ENCODE measurements around the gene STAC3. TPM values are rescaled to one million over a fixed set of nuclear protein-coding genes. Genes with fewer than 3 reads are reported as not detected.
A peak's percentile ranks its signal among the peaks of the same experiment; 100 is the strongest.

Gene STAC3
- total and polyA plus RNA-seq, 2 of the 13 experiments (the other 11 are each of a cell fraction or from before 2014, with no cell fraction given) = 0.18 to 0.22 TPM

DNA sequence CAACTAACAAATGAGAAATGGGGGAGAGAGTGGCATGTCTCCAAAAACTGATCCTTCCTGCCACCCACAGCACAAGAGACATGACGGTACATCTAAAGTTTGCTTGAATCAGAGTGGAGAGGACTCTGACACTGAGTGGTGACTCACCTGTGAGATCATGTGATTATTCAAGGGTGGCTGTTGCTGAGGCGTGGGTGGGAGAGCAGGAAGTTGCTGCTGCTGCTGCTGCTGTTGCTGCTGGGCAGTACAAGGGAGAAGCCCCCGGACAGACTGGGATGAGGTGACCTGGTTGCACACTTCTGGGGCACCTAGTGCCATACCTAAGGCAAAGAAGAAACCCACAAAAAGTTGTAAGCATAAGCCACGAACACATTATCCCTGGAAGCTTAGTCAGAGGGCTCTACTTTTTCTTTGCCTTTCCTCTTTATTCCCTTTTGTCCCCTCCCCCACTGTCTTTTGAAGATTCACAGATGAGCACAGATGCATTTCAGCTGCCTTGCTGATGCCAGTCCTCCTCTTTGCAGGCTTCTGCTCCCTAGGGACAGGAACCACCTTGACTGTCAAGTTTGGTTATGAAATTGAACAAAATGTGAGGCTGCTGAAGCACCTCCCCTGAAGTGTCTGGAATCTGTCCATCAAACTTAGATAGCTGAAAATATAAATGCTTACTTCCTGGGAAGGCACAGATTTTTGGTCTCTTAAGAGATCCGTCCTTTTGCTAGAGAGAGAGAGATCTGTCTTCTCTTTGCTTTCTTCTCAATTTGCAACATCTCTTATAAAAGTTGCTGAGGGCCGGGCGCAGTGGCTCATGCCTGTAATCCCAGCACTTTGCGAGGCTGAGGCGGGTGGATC, 29.4 kb upstream of the STAC3 start (continued):
- TF ChIP-seq, protein P1, sequence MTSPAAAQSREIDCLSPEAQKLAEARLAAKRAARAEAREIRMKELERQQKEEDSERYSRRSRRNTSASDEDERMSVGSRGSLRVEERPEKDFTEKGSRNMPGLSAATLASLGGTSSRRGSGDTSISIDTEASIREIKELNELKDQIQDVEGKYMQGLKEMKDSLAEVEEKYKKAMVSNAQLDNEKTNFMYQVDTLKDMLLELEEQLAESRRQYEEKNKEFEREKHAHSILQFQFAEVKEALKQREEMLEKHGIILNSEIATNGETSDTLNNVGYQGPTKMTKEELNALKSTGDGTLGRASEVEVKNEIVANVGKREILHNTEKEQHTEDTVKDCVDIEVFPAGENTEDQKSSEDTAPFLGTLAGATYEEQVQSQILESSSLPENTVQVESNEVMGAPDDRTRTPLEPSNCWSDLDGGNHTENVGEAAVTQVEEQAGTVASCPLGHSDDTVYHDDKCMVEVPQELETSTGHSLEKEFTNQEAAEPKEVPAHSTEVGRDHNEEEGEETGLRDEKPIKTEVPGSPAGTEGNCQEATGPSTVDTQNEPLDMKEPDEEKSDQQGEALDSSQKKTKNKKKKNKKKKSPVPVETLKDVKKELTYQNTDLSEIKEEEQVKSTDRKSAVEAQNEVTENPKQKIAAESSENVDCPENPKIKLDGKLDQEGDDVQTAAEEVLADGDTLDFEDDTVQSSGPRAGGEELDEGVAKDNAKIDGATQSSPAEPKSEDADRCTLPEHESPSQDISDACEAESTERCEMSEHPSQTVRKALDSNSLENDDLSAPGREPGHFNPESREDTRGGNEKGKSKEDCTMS (CRISPR knock-in tag; conservative IDR thresholded peaks at IDR 0.05) = no peak
- TF ChIP-seq ZBTB37 (CRISPR knock-in tag; IDR thresholded peaks at IDR 0.05) (no peak), EED (CRISPR knock-in tag; IDR thresholded peaks at IDR 0.05) (no peak), SOX5 (CRISPR knock-in tag; IDR thresholded peaks at IDR 0.05; ENCODE audit: borderline replicate concordance) (no peak), SRSF1 (optimal IDR thresholded peaks at IDR 0.05; ENCODE audit: low read depth, low read length) (no peak), ETS1 (CRISPR knock-in tag; IDR thresholded peaks at IDR 0.05) (no peak), ZBTB3 (CRISPR knock-in tag; IDR thresholded peaks at IDR 0.05; ENCODE audit: borderline replicate concordance, low read depth) (no peak), FOSL2 (CRISPR knock-in tag; IDR thresholded peaks at IDR 0.05) (peak; percentile 98), PITX1 (CRISPR knock-in tag; IDR thresholded peaks at IDR 0.05) (no peak), TFE3 (CRISPR knock-in tag; IDR thresholded peaks at IDR 0.05) (peak; percentile 89), ZNF772 (CRISPR knock-in tag; IDR thresholded peaks at IDR 0.05) (no peak), RBAK (CRISPR knock-in tag; IDR thresholded peaks at IDR 0.05) (no peak), HOMEZ (CRISPR knock-in tag; IDR thresholded peaks at IDR 0.05; ENCODE audit: low read depth) (peak; percentile 39; the same call in 1 of the 2 replicates), RORA (CRISPR knock-in tag; IDR thresholded peaks at IDR 0.05) (no peak), ZNF335 (CRISPR knock-in tag; IDR thresholded peaks at IDR 0.05) (no peak), SP5 (CRISPR knock-in tag; IDR thresholded peaks at IDR 0.05; ENCODE audit: borderline replicate concordance, low read depth) (no peak), NAIF1 (CRISPR knock-in tag; IDR thresholded peaks at IDR 0.05; ENCODE audit: borderline replicate concordance) (no peak), ZNF232 (CRISPR knock-in tag; IDR thresholded peaks at IDR 0.05; ENCODE audit: borderline replicate concordance) (no peak), SMYD3 (CRISPR knock-in tag; IDR thresholded peaks at IDR 0.05) (no peak), TP53 (CRISPR knock-in tag; conservative IDR thresholded peaks at IDR 0.05) (no peak), ZFP62 (CRISPR knock-in tag; IDR thresholded peaks at IDR 0.05) (no peak)
- TF ChIP-seq, protein P2, sequence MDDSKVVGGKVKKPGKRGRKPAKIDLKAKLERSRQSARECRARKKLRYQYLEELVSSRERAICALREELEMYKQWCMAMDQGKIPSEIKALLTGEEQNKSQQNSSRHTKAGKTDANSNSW (CRISPR knock-in tag; IDR thresholded peaks at IDR 0.05; ENCODE audit: borderline replicate concordance) = no peak
